ENCODE results near the gene SREBF2.

DNA sequence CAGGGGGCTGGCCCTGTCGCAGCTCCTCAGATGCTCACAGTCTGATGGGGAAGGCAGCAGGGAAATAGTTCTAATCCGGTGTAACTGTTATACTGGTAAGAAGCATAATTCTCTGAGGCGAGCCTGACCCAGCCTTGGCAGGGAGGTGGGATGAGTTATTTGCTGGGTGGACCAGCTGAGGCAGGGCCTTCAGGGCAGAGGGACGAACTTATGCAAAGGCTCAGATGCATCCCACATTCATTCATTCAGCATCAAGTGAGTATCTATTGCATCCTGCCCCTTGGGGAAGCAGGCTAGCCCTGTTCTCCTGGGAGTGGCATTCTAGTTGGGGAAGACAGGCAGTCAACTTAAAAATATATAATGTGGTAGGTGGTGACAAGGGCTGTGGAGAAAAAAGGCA lies 13.6 kb upstream of the SREBF2 start:
- TF ChIP-seq CTCF (IDR thresholded peaks at IDR 0.05; ENCODE audit: low read depth, low read length) (no peak), EZH2phosphoT487 (IDR thresholded peaks at IDR 0.05; ENCODE audit: low read depth) (no peak)
